AG10803 (cell line): Measurements from ENCODE around the gene SGK1.

Experiments used
- DNase-seq: peaks from one replicate; pipeline ENCODE4 v3.0.0; 2010; ENCODE audit warnings: low read depth
- H3K4me3 ChIP-seq: 2 replicates; pipeline ENCODE4 v1.5.1; 2011; ENCODE audit warnings: mild to moderate bottlenecking, low read length, control low read depth
- TF ChIP-seq, protein P1 (sequence below): conservative IDR thresholded peaks from 2 replicates; pipeline ENCODE4 v1.5.1; 2011; ENCODE audit warnings: mild to moderate bottlenecking, low read length, control low read depth, inconsistent platforms

SGK1 gene

DNA sequence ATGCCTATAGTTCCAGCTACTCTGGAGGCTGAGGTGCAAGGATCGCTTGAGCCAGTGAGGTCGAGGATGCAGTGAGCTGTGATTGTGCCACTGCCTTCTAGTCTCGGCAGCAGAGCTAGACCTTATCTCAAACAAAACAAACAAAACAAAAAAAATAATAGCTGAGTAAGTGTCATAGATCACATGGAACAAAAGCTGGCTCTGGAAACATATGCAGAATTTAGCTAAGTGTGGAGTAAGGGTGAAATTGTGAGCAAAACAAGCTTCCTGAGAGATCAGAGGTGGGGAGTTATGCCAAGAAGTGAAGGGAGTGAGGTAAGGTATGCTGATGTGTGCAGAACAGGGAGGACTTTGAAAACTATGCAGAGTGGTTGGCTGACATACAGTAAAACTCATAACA, 18.7 kb downstream of the SGK1 start:
- DNase-seq: peak; percentile 9
- TF ChIP-seq, protein P1, sequence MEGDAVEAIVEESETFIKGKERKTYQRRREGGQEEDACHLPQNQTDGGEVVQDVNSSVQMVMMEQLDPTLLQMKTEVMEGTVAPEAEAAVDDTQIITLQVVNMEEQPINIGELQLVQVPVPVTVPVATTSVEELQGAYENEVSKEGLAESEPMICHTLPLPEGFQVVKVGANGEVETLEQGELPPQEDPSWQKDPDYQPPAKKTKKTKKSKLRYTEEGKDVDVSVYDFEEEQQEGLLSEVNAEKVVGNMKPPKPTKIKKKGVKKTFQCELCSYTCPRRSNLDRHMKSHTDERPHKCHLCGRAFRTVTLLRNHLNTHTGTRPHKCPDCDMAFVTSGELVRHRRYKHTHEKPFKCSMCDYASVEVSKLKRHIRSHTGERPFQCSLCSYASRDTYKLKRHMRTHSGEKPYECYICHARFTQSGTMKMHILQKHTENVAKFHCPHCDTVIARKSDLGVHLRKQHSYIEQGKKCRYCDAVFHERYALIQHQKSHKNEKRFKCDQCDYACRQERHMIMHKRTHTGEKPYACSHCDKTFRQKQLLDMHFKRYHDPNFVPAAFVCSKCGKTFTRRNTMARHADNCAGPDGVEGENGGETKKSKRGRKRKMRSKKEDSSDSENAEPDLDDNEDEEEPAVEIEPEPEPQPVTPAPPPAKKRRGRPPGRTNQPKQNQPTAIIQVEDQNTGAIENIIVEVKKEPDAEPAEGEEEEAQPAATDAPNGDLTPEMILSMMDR: no peak
- H3K4me3 ChIP-seq: no peak overlapping the region

- no peak for DNase-seq
- no peak overlapping the region for H3K4me3 ChIP-seq
Observed at GRCh38 chr6:134296762-134297161, 21.1 kb downstream of the SGK1 start.

DNA sequence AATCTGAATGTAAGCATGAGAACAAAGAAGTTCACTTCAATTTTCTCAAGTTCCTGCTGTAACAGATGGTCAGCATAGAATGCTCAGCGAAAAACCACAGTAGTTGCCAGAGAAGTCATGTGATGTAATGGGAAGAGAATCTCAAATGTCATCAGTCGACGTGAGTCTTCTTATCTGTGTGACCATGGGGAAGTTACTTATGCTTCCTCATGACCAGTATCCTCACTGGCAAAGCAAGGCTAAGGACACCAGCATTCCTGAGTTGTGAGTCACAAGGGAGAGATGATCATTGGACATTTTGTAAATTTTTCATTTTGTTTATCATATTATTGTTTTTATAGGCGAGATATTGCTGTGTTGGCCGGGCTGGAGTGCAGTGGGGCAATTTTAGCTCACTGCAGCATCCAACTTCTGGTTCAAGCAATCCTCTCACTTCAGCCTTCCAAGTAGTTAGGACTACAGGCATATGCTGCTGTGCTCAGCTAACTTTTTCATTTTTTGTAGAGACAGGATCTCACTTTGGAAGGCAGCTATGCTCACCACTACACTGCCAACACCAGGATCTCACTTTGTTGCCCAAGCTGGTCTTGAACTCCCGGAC, 21.9 kb downstream of the SGK1 start:
- H3K4me3 ChIP-seq: no peak overlapping the region
- DNase-seq: peak; percentile 99
- TF ChIP-seq, protein P1: no peak

More at GRCh38 chr6:134296762-134297161, 21.1 kb downstream of the SGK1 start:
- TF ChIP-seq, protein P1: no peak

- TF ChIP-seq, protein P1: no peak
- H3K4me3 ChIP-seq: no peak overlapping the region
- DNase-seq: no peak
Observed at GRCh38 chr6:134293659-134294161, 24.2 kb downstream of the SGK1 start.

DNA sequence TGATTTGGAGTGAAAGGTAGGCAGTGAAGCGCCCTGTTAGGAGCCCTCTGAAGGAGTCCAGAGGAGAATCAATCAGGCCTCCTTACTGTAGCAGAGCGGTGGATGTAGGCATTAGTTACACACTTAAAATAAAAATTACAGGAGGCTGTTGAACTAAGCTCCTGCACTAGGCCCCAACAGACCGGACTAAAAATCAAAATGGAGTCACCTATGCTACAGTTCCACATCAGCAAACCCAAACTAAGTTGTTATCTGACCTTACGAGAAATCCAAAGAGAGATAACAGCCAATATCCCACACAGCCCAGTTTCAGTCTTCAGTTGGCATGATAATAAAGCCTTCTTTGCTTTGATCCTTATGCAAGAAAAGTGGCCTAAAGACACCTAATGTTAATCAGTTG, 26.8 kb downstream of the SGK1 start:
- no peak overlapping the region for H3K4me3 ChIP-seq
- TF ChIP-seq, protein P1: no peak
- no peak for DNase-seq

- TF ChIP-seq, protein P1: no peak
- H3K4me3 ChIP-seq: no peak overlapping the region
- DNase-seq: no peak
Observed at GRCh38 chr6:134289204-134289575, 28.7 kb downstream of the SGK1 start.

- peak; percentile 96 for DNase-seq
- TF ChIP-seq, protein P1: no peak
- no peak overlapping the region for H3K4me3 ChIP-seq
Observed at GRCh38 chr6:134288538-134289203, 29.2 kb downstream of the SGK1 start.
